M059J (cell line): ENCODE results near the gene WWP2. TPM values are rescaled to one million over a fixed set of nuclear protein-coding genes. Genes with fewer than 3 reads are reported as not detected.

Experiments used
- DNase-seq: peaks from one replicate; pipeline ENCODE4 v3.0.0-alpha.2; 2012; ENCODE audit warnings: low read depth
- total RNA-seq: library from RNA; depleted of rRNA; stranded (reverse); fragments of >200 nt; shearing (Covaris generic); gene quantifications from 2 replicates; pipeline ENCODE4 v1.2.3, GENCODE V29; 2014

The WWP2 gene
- total RNA-seq, 1 experiment from 2014 or later: 26.5 TPM

- DNase-seq: no peak
These were observed 163.2 kb downstream of the WWP2 start for GRCh38 chr16:69925311-69925710.

- DNase-seq: no peak
These were observed 164.1 kb downstream of the WWP2 start for GRCh38 chr16:69926241-69926640.

DNA sequence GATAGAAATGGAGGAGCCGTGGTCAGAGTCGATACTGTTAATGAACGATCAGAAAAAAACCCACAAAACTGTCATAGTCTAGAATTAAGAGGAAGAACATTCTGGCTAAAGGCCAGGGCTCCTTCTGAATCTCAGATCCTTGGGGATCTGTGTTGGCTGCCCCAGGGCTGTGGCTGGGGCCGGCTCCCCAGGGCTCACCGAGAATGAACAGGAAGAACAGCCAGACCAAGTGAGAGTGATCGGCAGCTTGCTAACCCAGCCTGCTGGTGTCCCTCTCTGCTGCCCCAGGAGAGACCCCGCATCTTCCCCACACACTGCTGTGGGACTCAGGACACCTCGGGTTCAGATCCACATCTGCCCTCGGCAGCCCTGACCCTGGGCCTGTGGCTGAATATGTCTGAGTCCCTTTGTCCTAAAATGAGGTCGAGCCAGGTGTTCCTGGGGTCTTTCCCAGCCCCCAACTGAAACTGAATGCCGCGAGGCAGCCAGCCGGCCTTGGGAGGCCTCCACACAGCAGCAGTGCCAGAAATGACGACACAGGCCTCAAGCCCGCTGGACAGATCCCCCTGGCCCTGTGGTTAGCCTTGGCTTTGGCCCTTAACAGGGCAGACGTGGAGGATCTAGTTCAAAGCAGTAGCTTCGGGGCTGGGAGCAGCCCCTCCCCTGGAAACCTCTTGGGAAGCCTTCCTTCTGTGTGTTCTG lies 165.1 kb downstream of the WWP2 start:
- DNase-seq: no peak

DNA sequence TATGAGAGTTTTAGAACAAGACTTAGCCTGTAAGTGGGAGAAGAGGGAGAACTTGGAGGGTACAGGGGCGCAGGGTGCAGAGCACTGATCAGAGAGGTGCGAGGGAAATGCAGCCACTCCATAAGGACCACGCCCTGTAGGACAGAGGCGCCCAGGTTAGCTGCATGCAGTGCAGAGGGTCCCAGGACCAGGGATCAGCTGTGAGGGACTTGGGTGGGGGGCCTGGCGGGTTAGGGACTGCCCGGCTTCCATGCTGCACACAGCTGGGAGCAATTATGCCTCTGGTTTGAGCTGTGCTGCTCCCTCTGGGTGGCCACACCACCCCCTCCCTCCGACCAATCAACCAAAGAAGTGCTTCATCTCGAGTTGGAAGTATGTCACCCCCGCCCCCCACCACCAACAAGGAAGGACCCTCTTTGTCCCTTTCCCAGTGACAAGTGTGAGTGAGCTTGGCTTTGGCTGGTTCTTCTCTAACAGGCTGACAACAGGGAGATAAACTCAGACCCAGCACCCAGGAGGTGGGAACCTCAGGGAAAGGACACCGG lies 166.8 kb downstream of the WWP2 start:
- no peak for DNase-seq

DNA sequence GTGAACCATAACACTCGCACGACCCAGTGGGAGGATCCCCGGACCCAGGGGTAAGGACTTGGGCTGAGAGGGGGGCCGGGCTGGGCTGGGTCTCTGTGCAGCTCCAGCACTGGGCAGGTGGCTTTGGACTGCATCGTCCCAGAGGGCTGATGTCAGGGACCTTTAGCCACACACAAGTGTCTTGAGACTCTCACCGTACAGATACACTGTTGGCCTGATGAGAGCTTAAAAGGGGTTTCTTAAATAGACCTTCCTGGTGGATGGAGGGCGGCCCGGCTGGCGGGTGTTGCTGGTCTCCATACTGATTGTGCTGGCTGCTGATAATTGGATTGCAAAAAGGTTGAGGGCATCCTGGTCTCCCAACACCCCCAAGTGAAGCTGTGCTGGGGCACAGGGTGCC lies 167.3 kb downstream of the WWP2 start:
- no peak for DNase-seq

DNA sequence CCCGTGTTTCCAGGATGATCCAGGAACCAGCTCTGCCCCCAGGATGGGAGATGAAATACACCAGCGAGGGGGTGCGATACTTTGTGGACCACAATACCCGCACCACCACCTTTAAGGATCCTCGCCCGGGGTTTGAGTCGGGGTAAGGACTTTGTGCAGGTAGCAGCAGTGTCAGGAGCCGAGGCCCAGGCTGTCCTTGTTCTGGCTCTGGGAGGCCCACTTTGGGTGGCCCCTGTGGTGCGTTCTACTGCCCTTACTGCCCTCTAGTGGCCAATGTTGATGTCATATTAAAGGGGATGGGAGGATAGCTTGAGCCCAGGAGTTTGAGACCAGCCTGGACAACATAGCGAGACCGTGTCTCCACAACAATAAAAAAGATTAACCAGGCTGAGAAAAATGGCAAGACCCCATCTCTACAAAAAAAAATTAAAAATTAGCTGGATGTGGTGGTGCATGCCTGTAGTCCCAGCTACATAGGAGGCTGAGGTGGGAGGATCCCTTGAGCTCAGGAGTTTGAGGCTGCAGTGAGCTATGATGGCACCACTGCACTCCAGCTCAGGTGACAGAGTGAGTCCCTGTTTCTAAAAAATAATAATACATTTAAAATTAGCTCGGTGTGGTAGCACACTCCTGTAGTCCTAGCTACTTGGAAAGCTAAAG lies 168.1 kb downstream of the WWP2 start:
- DNase-seq: peak; percentile 63

GRCh38 chr16:69931631-69932030 lies 169.5 kb downstream of the WWP2 start:
- DNase-seq: no peak

- DNase-seq: no peak
These were observed 170.1 kb downstream of the WWP2 start for GRCh38 chr16:69932228-69932627.

DNA sequence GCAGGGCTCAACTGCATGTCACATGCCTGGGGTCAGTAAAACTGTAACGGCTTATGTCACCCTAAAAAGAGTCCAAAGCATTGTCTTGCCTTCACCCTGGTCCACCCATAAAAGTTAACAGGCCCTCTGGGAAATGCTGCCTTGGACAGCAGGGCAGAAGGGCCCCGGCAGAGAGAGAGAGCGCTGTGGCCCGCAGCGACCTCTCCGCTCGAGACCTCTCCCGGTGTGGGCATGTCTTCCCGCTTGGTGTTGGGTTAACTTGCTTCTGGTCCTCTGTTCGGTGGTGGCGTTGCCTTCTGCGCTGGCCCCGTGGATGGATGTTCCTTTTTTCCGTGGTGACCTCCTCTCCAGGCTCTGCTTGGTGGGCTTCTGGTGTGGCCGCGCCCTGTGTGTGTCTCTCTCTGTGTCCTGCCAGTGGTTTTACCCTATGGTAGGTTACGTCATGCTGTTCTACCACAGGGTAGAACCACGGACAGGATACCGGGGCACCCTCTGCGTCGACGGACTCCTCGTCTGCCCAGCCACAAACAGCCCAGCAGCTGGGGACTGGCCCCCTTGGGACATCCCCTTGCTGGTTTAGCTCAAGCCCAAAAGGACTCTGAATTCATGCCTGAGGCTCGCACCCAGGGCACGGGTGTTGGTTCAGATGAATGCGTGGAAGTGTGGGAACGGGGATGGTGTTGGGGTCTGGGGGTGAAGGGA lies 170.7 kb downstream of the WWP2 start:
- no peak for DNase-seq

- no peak for DNase-seq
These were observed 171.9 kb downstream of the WWP2 start for GRCh38 chr16:69934044-69934443.

- DNase-seq: no peak
These were observed 172.6 kb downstream of the WWP2 start for GRCh38 chr16:69934751-69935150.

DNA sequence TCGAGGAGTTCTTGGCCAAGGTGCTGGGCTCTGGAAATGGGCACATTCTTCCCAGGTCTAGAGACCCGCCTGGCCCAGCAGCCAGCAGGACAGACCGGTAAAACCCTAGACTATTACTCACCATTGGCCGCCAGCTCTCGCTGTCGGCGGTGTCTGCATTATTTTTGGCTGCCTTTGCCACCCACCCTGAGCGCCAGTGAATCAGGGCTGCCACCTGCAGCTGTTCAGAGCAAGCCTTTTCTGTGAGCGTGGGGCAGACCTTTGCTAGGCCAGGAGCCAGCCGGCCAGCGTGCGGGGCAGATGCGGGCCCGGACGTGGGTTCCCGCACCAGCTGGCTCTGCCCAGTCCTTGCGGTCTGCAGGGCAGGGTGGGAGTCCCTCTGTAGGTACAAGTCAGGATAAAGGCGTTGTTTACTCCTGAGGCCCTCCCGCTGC lies 173.2 kb downstream of the WWP2 start:
- DNase-seq: no peak

- DNase-seq: no peak
These were observed 173.6 kb downstream of the WWP2 start for GRCh38 chr16:69935740-69936139.

GRCh38 chr16:69936252-69936651 lies 174.1 kb downstream of the WWP2 start:
- DNase-seq: no peak

DNA sequence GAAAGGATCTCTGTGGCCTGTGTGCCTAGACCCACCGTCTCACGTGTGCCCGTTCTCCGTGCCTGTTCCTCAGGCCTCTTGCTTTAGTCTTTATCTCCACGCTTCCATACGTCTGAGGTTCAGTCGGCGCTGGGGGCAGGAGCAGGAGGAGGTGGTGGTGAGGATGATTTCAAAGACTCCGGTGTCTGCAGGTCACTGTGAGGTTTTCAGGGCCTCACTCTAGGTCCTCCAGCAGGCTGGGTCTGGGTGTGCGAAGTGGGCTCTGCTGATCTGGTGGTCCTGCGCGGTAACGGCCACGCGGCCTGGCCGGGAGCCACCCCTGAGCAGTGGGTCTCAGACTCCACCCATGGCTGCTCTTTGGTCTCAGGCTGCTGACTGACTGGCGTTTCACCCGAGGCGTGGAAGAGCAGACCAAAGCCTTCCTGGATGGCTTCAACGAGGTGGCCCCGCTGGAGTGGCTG lies 174.6 kb downstream of the WWP2 start:
- DNase-seq: no peak

DNA sequence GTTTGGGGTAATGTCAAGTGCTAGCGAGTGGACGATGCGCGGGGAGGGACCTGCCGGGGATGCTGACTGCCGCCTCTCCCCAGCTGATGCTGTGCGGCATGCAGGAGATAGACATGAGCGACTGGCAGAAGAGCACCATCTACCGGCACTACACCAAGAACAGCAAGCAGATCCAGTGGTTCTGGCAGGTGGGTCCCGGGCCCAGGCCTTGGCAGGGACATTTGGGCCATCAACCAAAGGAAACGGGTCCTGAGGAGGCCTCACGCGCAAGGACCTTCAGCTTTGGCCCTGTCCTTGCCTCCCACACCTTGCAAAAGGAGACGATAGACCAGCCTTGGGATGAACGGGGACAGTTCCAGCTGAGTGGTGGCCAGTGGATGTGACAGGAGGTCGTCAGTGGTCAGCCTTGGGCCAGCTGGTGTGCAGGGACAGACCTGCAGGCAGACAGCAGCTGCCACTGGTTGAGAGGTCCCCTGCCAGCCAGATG lies 175.4 kb downstream of the WWP2 start:
- DNase-seq: no peak

GRCh38 chr16:69938981-69939820 lies 177.1 kb downstream of the WWP2 start:
- no peak for DNase-seq

- no peak for DNase-seq
These were observed 177.9 kb downstream of the WWP2 start for GRCh38 chr16:69939821-69940585.

DNA sequence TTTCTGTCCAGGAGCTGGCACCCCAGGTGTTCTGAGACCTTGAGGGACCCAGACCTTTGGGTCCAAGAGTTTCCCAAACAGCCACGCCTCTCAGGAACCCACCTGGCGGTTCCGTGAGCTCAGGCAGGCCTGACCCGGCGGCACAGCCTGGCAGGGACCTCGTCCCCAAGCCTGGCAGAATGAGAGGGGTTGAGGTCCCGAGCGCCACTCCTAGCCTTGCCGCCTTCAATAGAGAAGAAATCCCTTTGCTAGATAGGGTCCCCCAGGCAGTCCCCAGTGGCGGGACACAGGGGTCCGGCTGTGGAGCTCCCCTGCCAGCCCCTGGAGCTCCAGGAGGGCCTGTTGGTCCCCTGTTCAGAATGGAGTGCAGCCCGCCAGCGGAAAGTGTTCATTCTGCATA lies 178.5 kb downstream of the WWP2 start:
- no peak for DNase-seq

- DNase-seq: no peak
These were observed 179.3 kb downstream of the WWP2 start for GRCh38 chr16:69941251-69942098.
